Suppressor macrophage treated with lipopolysaccharide for 4 hours (primary cell): ENCODE data around the gene TMUB2.
"Not testable (repeated sequence)": the region's sequence is repeated elsewhere in the genome, so short reads cannot be mapped to it uniquely, and the experiment has no call there.

ENCODE experiments used
- DNase-seq: peaks from one replicate; pipeline ENCODE4 v3.0.0-alpha.2; 2020

The TMUB2 gene

DNA sequence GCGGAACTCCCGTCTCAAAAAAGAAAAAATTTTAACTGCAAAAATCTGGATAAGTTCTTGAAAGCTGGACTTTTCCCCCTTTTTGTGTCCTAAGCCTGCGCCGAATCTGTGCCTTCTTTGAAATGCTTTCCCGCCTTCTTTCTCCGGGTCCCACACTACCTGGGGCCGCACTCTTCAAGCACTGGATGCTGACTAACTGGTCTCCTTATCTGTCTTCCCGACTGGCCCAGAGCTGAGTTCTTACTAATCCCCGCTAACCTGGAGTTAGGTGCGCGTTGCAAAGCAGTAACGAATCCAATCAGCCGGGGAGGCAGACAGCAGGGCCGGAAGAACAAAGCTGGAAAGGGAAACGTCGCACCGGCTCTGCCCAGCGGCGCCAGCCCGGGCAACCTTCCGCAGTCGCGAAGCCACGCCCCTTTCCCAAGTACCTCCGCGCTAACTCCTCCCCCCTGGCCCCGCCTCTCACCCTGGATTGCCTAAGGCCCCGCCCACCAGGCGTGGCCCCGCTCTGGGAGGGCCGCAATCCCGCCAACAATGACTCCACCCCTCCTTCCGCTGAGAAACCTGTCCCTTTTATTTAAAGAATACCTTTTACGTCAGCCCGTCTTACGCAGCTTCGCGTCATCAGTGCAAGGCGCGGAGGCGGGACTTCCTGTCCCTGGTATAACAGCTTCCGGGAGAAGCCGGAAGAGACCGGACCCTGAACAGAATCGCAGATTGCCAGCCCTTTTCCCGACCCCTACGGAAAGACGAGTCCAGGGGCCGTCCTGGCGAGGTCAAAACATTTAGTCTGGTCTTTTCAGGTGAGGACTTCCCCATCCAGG lies at the start of gene TMUB2:
TMUB2 (plus strand) TSS at position 666 of the 824 bp plus-strand sequence. CDS start 737 bp downstream, outside the sequence.
- peak; percentile 100 for DNase-seq

- DNase-seq: peak; percentile 96
Measured at GRCh38 chr17:44137891-44138709, 48.7 kb upstream of the TMUB2 start.

- DNase-seq: not testable (repeated sequence)
Measured at GRCh38 chr17:44143921-44144320, 42.9 kb upstream of the TMUB2 start.

GRCh38 chr17:44144966-44145739 lies 41.6 kb upstream of the TMUB2 start:
- no peak for DNase-seq

DNA sequence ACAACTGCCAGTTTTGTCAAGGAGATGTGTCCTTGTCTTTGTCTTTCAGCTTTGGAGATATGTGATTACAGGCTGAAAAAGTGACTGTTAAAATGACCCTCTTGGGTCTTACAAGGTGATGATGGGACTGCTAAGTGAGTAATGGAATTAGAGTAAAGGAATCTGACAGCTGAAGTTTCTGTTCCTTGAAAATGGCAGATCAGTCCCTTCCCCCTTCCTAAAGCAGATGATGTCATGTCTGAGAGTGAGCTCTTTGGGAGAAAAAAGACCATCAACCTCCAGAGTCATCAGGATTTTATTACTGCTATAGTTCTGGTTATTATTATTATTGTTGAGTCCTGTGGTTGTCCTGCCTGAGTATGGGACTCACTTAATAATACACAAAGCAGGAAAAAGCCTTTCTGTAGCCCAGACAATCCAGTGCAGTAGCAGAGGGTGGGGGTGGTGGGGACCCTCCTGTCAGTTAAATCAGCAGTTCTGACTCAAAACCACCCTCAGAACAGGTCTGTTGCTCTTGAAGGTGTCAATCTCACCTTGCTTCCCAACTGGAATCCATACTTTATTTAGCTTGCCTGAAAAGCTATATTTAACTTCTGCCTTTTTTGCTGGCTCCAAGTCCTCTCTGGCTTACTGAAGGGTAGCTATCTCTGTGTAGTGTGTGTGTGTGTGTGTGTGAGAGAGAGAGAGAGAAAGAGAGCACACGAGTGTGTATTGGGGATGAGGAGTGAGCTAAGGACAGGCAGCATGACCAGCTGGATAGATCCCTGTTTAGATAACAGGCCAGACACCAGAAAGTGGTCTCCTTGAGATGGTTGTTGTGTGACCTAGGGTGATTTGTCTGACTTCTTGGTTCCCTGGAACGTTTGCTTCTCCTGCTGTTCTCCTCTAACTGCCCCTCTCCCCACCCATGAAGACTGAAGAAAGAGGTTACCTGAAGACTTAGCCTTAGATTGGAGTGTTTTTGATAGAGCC lies 40.1 kb upstream of the TMUB2 start:
- DNase-seq: peak; percentile 80

GRCh38 chr17:44147812-44148211 lies 39.0 kb upstream of the TMUB2 start:
- DNase-seq: no peak

- not testable (repeated sequence) for DNase-seq
Measured at GRCh38 chr17:44149066-44149465, 37.7 kb upstream of the TMUB2 start.

DNA sequence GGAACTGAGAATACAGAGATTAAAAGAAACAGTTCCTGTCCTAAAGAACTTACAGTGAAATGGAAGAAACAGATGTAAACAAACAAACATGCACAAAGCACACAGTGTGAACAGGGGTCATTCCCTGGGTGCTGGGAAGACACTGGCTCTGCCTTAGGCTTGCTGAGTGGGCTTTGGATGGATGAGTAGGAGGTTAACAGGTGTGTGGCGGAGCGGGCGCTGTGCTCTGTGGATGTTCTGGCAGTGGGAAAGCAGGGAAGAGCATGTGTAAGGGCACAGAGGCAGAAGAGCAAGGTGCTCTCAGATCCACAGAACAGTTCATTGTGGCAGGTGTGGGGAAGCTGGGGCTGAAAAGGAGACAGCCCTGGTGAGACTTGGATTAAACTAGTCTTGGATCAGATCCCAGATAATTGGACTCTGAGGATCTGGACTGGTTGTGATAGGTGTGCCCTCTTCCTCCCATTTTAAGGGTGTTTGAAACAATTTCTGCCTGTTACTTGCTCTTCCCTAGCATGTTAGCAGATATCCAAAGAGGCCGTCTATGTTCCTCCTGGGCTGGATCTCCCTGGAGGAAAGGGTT lies 36.9 kb upstream of the TMUB2 start:
- DNase-seq: no peak

GRCh38 chr17:44152875-44153274 lies 33.9 kb upstream of the TMUB2 start:
- no peak for DNase-seq

- no peak for DNase-seq
Measured at GRCh38 chr17:44155488-44155887, 31.3 kb upstream of the TMUB2 start.

DNA sequence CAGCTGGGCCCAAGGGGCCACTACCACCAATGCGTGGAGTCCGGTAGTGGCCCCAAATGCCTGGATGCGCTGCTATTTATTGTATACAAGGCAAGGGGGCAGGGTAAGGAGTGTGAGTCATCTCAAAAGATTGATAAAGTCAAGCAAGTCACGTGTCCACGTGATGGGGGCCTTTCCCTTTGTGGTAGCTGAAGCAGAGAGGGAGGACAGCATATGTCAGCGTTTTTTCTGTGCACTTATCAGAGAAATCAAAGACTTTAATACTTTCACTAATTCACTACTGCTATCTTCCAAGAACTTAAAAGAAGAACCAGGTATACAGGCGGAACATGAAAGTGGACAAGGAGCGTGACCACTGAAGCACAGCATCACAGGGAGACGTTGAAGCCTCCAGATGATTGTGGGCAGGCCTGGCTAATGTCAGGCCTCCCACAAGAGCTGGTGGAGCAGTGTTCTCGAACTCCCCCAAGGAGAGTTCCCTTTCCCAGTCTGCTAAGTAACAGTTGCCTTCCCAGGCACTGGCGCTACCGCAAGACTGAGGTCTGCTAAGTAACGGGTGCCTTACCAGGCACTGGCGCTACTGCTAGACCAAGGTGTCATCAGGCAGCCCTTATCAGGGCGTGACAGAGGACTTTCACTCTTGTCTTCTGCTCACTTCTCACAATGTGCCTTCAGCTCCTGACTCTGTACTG lies 27.1 kb upstream of the TMUB2 start:
- no peak for DNase-seq

DNA sequence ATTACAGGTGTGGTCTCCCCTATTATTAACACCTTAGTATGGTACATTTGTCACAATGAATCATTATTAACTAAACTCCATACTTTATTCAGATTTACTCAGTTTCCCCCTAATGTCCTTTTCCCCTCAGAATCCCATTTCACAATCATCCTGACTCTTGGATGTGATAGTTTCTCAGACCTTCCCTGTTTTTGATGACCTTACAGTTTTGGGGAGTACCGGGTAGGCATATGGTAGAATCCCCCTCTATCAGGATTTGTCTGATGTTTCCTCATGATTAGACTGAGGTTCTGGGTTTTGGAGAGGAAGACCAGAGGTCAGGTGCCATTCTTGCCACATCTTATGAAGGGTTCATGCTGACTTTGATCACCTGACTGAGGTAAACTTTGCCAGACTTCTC lies 22.3 kb upstream of the TMUB2 start:
- no peak for DNase-seq

DNA sequence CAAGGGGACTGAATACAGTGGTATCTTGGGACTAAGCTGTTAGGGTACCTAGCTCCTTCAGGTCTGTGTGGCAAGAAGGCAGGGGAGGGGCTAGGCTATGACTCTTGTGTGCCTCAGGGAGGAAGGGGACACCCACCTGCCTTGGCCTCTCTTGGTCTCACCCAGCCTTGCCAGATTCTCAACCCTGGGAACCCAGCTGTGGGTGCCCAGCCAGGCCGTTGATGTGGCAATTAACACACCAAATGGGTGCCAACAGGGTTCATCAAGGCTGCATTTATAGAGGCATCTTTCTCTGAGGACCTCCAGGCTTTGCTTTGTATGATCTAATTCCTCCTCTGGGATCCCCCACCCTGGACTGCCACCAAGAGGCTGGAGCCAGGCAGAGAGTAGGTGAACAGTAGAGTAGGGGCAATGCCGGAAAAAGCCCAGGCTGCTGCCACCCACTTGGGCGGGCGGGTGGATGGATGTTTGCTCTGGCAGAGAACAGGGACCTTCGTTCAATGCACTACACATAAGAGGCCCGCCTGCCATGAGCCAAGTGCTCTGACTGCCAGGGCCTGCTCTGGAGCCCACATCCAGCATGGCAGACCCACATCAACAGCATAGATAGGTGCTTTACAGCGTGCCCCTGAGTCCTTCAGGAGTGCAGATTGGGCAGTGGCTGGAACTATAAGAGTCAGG lies 19.5 kb upstream of the TMUB2 start:
- DNase-seq: no peak

DNA sequence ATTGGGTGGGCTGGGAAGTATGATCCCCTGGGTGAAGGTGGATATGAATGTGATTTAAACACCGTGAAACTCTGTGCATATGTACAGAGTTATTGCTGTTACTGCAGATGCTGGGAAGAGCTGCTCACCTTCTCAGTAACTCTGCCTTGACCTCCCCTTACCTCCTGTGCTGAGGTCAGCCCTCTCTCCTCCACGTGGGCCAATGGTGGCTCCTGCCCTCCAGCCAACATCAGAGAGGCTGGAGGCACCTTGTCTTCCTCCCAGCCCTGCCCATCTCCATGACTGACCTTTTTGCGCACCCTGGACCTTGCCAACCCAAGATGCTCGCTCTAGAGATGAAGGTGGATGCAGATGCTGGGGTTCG lies 16.7 kb upstream of the TMUB2 start:
- DNase-seq: no peak

- DNase-seq: no peak
Measured at GRCh38 chr17:44170499-44171201, 16.1 kb upstream of the TMUB2 start, which contains the start of gene ASB16. Gene ASB16 (plus strand): TSS chr17:44170704. CDS start chr17:44170790, 86 bp downstream.

DNA sequence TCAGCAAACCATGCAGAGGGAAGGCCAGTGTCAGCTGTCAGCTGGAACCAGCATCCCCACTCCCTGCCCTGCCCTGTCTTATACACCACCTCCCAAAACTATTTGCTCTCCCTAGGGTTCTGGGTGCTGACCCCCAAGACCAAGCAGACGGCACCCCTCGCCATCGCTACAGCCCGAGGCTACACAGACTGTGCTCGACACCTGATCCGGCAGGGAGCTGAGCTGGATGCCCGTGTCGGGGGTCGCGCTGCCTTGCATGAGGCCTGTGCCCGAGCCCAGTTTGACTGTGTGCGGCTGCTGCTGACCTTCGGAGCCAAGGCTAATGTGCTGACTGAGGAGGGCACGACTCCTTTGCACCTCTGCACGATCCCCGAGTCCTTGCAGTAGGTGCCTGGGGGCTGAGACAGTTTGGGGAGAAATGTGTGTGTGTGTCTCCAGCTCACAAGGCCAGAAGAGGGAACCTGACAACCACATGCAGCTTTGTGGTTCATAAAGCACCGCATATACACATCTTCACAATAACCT lies 14.8 kb upstream of the TMUB2 start:
- DNase-seq: no peak

- no peak for DNase-seq
Measured at GRCh38 chr17:44174427-44174826, 12.3 kb upstream of the TMUB2 start.

- DNase-seq: no peak
Measured at GRCh38 chr17:44176257-44176656, 10.5 kb upstream of the TMUB2 start.
